ENCODE results near the gene RNF2. TPM values are rescaled to one million over a fixed set of nuclear protein-coding genes. Genes with fewer than 3 reads are reported as not detected.

The RNF2 gene
- total and polyA plus RNA-seq, 8 donors = 2.2 to 12.7 (median 8.6) TPM

GRCh38 chr1:185046668-185047067 is 1.3 kb downstream of the RNF2 start:
- 0 to 2% methylated on average over 5 of the region's 5 CpGs for WGBS, 2 donors
- Histone ChIP-seq H3K4me1 (peaks cover 9 to 18% (median 14%) of the 10 kb centered on the region in 3 donors), H3K4me3 (peak overlapping the region in 3 of 4 donors; percentile 65 to 79 (median 78)), H3K27me3 (no peaks in the 10 kb centered on the region), H3K9me3 (no peaks in the 10 kb centered on the region), H3K36me3 (no peaks in the 10 kb centered on the region), H3K27ac (no peak overlapping the region)
- ATAC-seq = no peak
- no peak for DNase-seq
- no peak for FAIRE-seq
- no peak for TF ChIP-seq CTCF (IDR thresholded peaks at IDR 0.05)
- intact Hi-C loops (cut with DNase I) = no loop called here

GRCh38 chr1:185049670-185050069 is 4.3 kb downstream of the RNF2 start:
- DNase-seq (no peak), FAIRE-seq (no peak), ATAC-seq (no peak)
- 92 to 94% methylated on average over 3 of the region's 3 CpGs for WGBS, 2 donors
- Histone ChIP-seq H3K36me3 (no peaks in the 10 kb centered on the region), H3K4me1 (peaks cover 9 to 18% (median 14%) of the 10 kb centered on the region in 3 donors), H3K27me3 (no peaks in the 10 kb centered on the region), H3K4me3 (no peak overlapping the region), H3K27ac (no peak overlapping the region), H3K9me3 (no peaks in the 10 kb centered on the region)
- TF ChIP-seq CTCF (IDR thresholded peaks at IDR 0.05) = no peak
- intact Hi-C loops (cut with DNase I) = no loop called here

- ATAC-seq = no peak
- no peak for DNase-seq
- H3K4me3 ChIP-seq = no peak overlapping the region
- intact Hi-C loops (cut with DNase I) = no loop called here
- H3K27me3 ChIP-seq = no peaks in the 10 kb centered on the region
- no peaks in the 10 kb centered on the region for H3K9me3 ChIP-seq
- no peak for FAIRE-seq
- no peaks in the 10 kb centered on the region for H3K36me3 ChIP-seq
- 73 to 74% methylated on average over 5 of the region's 5 CpGs for WGBS, 2 donors
- TF ChIP-seq CTCF (IDR thresholded peaks at IDR 0.05) = no peak
- H3K4me1 ChIP-seq = peaks cover 9 to 18% (median 14%) of the 10 kb centered on the region in 3 donors
- H3K27ac ChIP-seq = no peak overlapping the region
Observed at GRCh38 chr1:185050823-185051451, 5.6 kb downstream of the RNF2 start.

GRCh38 chr1:185053204-185053603 is 7.8 kb downstream of the RNF2 start:
- no peak for DNase-seq

More at GRCh38 chr1:185053204-185053603, 7.8 kb downstream of the RNF2 start:
- ATAC-seq (no peak), FAIRE-seq (no peak)
- Histone ChIP-seq H3K36me3 (no peaks in the 10 kb centered on the region), H3K27ac (no peak overlapping the region), H3K9me3 (no peaks in the 10 kb centered on the region), H3K4me1 (peaks cover 0 to 4% (median 0%) of the 10 kb centered on the region in 3 donors), H3K4me3 (no peak overlapping the region), H3K27me3 (no peaks in the 10 kb centered on the region)
- TF ChIP-seq CTCF (IDR thresholded peaks at IDR 0.05) = no peak
- intact Hi-C loops (cut with DNase I) = no loop called here
- WGBS, 2 donors = 100% methylated on average over 3 of the region's 3 CpGs
